Measurements from ENCODE around the gene CYP3A5. TPM values are rescaled to one million over a fixed set of nuclear protein-coding genes. Genes with fewer than 3 reads are reported as not detected.
A peak's percentile ranks its signal among the peaks of the same experiment; 100 is the strongest.

Gene CYP3A5
- polyA plus RNA-seq, 1 donor (not counting 4 experiments of a cell fraction or from before 2014, with no cell fraction given) = 3.4 TPM

- Histone ChIP-seq H3K9ac (ENCODE audit: control insufficient read depth, extremely low read depth, insufficient read depth, low read length) (peak overlapping the region; percentile 60), H3K4me1 (ENCODE audit: control insufficient read depth, extremely low read depth, insufficient read depth, low read length) (peaks cover 53% of the 10 kb centered on the region), H3K27ac (ENCODE audit: control insufficient read depth, insufficient read depth, low read length) (peak overlapping the region; percentile 84), H3K79me2 (ENCODE audit: control insufficient read depth, insufficient read depth, low read length) (peaks cover 46% of the 10 kb centered on the region), H3K9me1 (ENCODE audit: control insufficient read depth, extremely low read depth, insufficient read depth, low read length) (peaks cover 2% of the 10 kb centered on the region), H3K36me3 (ENCODE audit: control insufficient read depth in 2 of 2, extremely low read depth in 1 of 2, insufficient read depth in 2 of 2, low read length in 2 of 2) (peaks cover 32 to 50% of the 10 kb centered on the region in 2 experiments), H2AFZ (ENCODE audit: control insufficient read depth, low read length) (no peak overlapping the region), H3K27me3 (ENCODE audit: control insufficient read depth, extremely low read depth, insufficient read depth, low read length) (no peaks in the 10 kb centered on the region), H3K4me3 (ENCODE audit: control insufficient read depth in 2 of 3, extremely low read depth in 1 of 3, insufficient read depth in 2 of 3, low read depth in 1 of 3, low read length in 3 of 3) (peak overlapping the region in 2 of 3 experiments; percentile 54 to 62), H3K9me3 (ENCODE audit: control insufficient read depth, low read depth, low read length) (no peaks in the 10 kb centered on the region), H3K4me2 (ENCODE audit: control insufficient read depth, extremely low read depth, insufficient read depth, low read depth, low read length) (peak overlapping the region; percentile 94), H4K20me1 (ENCODE audit: control insufficient read depth, extremely low read depth, insufficient read depth, low read length) (no peaks in the 10 kb centered on the region)
- no peak for TF ChIP-seq EZH2 (IDR thresholded peaks at IDR 0.05; ENCODE audit: low read length)
- no peak for TF ChIP-seq CTCF (optimal IDR thresholded peaks at IDR 0.05 in 1 of 3, IDR thresholded peaks at IDR 0.05 in 1 of 3, conservative IDR thresholded peaks at IDR 0.05 in 1 of 3; ENCODE audit: extremely low read depth in 1 of 3, insufficient read depth in 2 of 3, low read length in 3 of 3)
- dilution Hi-C loops (cut with MboI; ENCODE audit: extremely low pct_ligation_motif_present, low sequenced_read_pairs) = no loop called here
- DNase-seq (ENCODE audit: low read depth, low spot score) = no peak
- FAIRE-seq = no peak
Observed at GRCh38 chr7:99619571-99620130, 60.1 kb downstream of the CYP3A5 start.

- Histone ChIP-seq H3K9me1 (ENCODE audit: control insufficient read depth, extremely low read depth, insufficient read depth, low read length) (peaks cover under 1% of the 10 kb centered on the region), H3K36me3 (ENCODE audit: control insufficient read depth in 2 of 2, extremely low read depth in 1 of 2, insufficient read depth in 2 of 2, low read length in 2 of 2) (peaks cover 24 to 40% of the 10 kb centered on the region in 2 experiments), H3K79me2 (ENCODE audit: control insufficient read depth, insufficient read depth, low read length) (peaks cover 37% of the 10 kb centered on the region), H3K27me3 (ENCODE audit: control insufficient read depth, extremely low read depth, insufficient read depth, low read length) (no peaks in the 10 kb centered on the region), H3K9me3 (ENCODE audit: control insufficient read depth, low read depth, low read length) (no peaks in the 10 kb centered on the region), H3K4me2 (ENCODE audit: control insufficient read depth, extremely low read depth, insufficient read depth, low read depth, low read length) (peak overlapping the region; percentile 94), H4K20me1 (ENCODE audit: control insufficient read depth, extremely low read depth, insufficient read depth, low read length) (no peaks in the 10 kb centered on the region), H3K27ac (ENCODE audit: control insufficient read depth, insufficient read depth, low read length) (peak overlapping the region; percentile 84), H3K4me1 (ENCODE audit: control insufficient read depth, extremely low read depth, insufficient read depth, low read length) (peaks cover 48% of the 10 kb centered on the region), H3K4me3 (ENCODE audit: control insufficient read depth in 2 of 3, extremely low read depth in 1 of 3, insufficient read depth in 2 of 3, low read depth in 1 of 3, low read length in 3 of 3) (peak overlapping the region in 2 of 3 experiments; percentile 62 to 96), H3K9ac (ENCODE audit: control insufficient read depth, extremely low read depth, insufficient read depth, low read length) (peak overlapping the region; percentile 88), H2AFZ (ENCODE audit: control insufficient read depth, low read length) (no peak overlapping the region)
- FAIRE-seq = peak; percentile 87
- dilution Hi-C loops (cut with MboI; ENCODE audit: extremely low pct_ligation_motif_present, low sequenced_read_pairs) = no loop called here
- TF ChIP-seq EZH2 (IDR thresholded peaks at IDR 0.05; ENCODE audit: low read length) (no peak), CTCF (optimal IDR thresholded peaks at IDR 0.05 in 1 of 3, IDR thresholded peaks at IDR 0.05 in 1 of 3, conservative IDR thresholded peaks at IDR 0.05 in 1 of 3; ENCODE audit: extremely low read depth in 1 of 3, insufficient read depth in 2 of 3, low read length in 3 of 3) (no peak)
- peak; percentile 96 for DNase-seq (ENCODE audit: low read depth, low spot score)
Observed at GRCh38 chr7:99618726-99619125, 61.1 kb downstream of the CYP3A5 start.

Measured in keratinocyte (primary cell).